ENCODE results near the gene PTGIS.

Gene PTGIS

DNA sequence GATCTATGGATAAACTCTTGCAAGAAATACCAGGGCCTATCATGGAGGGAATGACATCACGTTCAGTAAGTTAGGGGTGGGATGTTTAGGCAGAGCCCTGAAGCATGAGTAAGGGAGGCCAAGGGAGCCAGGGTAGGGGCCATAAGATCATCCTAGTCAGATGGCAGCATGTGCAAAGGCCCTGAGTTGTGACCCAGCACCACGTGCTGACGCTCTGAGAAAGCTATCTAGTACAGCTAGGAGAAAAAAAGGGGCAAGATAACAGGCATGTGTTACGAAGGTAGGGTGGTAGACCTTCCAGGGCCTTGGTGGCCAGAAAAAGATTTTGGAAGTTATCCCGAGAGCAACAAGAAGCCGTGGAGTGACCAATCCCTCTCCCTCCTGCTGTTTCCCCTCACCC, 107.8 kb downstream of the PTGIS start:
- TF ChIP-seq CTCF (IDR thresholded peaks at IDR 0.05; ENCODE audit: low read depth, low read length) = no peak
- Histone ChIP-seq H3K27me3 (ENCODE audit: insufficient read depth, low read depth, severe bottlenecking) (no peaks in the 10 kb centered on the region), H3K36me3 (peaks cover 4% of the 10 kb centered on the region), H3K4me3 (ENCODE audit: low read depth, low read length) (no peak overlapping the region), H3K27ac (no peak overlapping the region), H3K9me3 (ENCODE audit: severe bottlenecking) (no peaks in the 10 kb centered on the region)
- no peak for DNase-seq

DNA sequence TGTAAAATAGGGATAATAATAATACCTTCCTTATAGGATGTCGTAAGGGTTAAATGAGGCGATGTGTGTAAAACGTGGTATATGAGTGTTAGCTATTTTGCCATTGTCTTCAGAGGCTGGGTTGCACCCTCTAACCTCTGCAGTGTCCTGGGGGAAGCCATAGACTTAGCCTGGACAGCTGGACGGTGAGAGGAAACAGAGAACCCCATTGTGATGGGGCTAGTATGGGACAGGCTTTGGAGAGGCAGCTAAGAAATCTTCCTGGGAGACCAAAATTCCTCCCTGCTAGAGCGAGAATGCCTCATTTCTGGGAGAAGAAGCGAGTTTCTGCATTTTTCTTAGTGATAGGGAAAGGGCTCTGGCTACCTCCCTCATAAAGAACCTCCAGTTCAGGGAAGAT, 108.3 kb downstream of the PTGIS start:
- no peaks in the 10 kb centered on the region for H3K9me3 ChIP-seq (ENCODE audit: severe bottlenecking)
- no peak for TF ChIP-seq CTCF (IDR thresholded peaks at IDR 0.05; ENCODE audit: low read depth, low read length)
- H3K36me3 ChIP-seq = peaks cover 4% of the 10 kb centered on the region
- no peak overlapping the region for H3K27ac ChIP-seq
- no peak overlapping the region for H3K4me3 ChIP-seq (ENCODE audit: low read depth, low read length)
- DNase-seq = no peak
- H3K27me3 ChIP-seq (ENCODE audit: insufficient read depth, low read depth, severe bottlenecking) = no peaks in the 10 kb centered on the region

DNA sequence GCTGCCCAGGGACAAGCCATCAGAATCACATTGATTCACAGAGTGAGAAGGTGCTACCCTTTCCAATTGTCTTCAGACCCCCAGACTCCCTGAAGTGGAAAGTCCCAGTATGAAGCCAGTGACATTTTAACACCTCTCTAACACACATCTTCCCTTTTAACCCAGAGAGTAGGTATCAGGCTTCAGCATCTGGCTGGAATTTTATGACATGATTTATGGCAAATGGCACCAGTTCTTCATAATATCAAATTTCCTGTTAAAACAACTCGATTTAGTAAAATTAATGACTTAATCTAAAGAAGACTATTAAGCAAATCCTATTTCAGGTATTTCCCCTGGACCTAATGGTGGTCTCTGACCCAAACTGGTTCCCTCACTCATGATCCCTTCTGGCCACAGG, 110.5 kb downstream of the PTGIS start:
- H3K27me3 ChIP-seq (ENCODE audit: insufficient read depth, low read depth, severe bottlenecking) = no peaks in the 10 kb centered on the region

DNA sequence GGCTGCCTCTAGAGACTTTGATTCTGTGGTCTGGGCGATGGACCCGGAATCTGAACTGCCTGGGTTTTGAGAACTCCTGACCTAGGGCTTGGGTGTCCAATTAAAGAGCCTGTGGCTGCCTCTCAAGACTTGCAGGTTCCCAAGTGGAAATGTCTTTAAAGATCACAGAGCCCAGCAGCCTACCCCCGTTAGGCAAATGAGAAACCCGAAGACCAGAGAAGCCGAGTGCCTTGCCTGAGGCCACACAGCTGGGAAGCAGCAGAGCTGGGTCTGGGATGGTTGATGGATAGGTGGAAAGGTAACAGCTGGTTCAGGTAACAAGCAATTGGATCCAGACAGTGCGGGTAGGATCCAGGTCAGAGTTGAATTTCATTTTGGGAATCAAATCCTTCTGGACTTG, 111.3 kb downstream of the PTGIS start:
- Histone ChIP-seq H3K27me3 (ENCODE audit: insufficient read depth, low read depth, severe bottlenecking) (no peaks in the 10 kb centered on the region), H3K4me3 (ENCODE audit: low read depth, low read length) (no peak overlapping the region), H3K27ac (no peak overlapping the region), H3K9me3 (ENCODE audit: severe bottlenecking) (no peaks in the 10 kb centered on the region), H3K36me3 (peaks cover 4% of the 10 kb centered on the region; the same call in 1 of the 2 replicates)
- no peak for DNase-seq
- TF ChIP-seq CTCF (IDR thresholded peaks at IDR 0.05; ENCODE audit: low read depth, low read length) = no peak

More for the DNA sequence above, 110.5 kb downstream of the PTGIS start:
- Histone ChIP-seq H3K27ac (no peak overlapping the region), H3K9me3 (ENCODE audit: severe bottlenecking) (no peaks in the 10 kb centered on the region), H3K4me3 (ENCODE audit: low read depth, low read length) (no peak overlapping the region), H3K36me3 (peaks cover 4% of the 10 kb centered on the region; the same call in 1 of the 2 replicates)
- no peak for TF ChIP-seq CTCF (IDR thresholded peaks at IDR 0.05; ENCODE audit: low read depth, low read length)
- DNase-seq = no peak

DNA sequence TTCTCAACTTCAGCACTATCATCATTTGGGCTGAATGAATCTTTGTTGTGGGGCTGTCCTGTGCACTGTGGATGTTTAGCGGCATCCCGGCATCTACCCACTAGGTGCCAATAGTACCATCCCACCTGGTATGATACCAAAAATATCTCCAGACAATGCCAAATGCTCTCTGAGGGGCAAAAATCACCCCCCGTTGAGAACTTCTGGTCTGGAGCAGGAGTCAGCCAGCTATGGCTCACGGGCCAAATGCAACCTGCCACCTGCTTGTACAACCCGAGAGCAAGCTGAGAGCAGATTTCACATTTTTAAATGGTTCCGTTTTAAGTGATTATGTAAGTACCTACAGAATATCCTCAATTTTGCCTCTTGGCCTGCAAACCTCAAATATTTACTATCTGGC, 112.2 kb downstream of the PTGIS start:
- TF ChIP-seq CTCF (IDR thresholded peaks at IDR 0.05; ENCODE audit: low read depth, low read length) = no peak
- no peak overlapping the region for H3K27ac ChIP-seq
- H3K27me3 ChIP-seq (ENCODE audit: insufficient read depth, low read depth, severe bottlenecking) = no peaks in the 10 kb centered on the region
- no peak for DNase-seq
- H3K9me3 ChIP-seq (ENCODE audit: severe bottlenecking) = no peaks in the 10 kb centered on the region
- H3K36me3 ChIP-seq = peaks cover 4% of the 10 kb centered on the region
- H3K4me3 ChIP-seq (ENCODE audit: low read depth, low read length) = no peak overlapping the region

Measured in WERI-Rb-1 (cell line).